Psoas muscle (tissue), 8 donors: ENCODE results near the gene ADORA2B. TPM values are rescaled to one million over a fixed set of nuclear protein-coding genes. Genes with fewer than 3 reads are reported as not detected.

Experiments used
- ATAC-seq, 4 donors: fragments of 200-7000 bp; cut with Tn5 transposase; one replicate each; pipeline ENCODE4 v1.9.1; 2020; ENCODE audit warnings: moderate library complexity in 3 of 4, mild to moderate bottlenecking in 2 of 4
- DNase-seq, 2 donors: peaks; one replicate each; pipeline ENCODE4 v3.0.0-alpha.2; 2020
- H3K27ac ChIP-seq: fragments of 200-600 bp; one replicate; pipeline ENCODE4 v1.8.0; 2022
- H3K27me3 ChIP-seq, 3 donors: fragments of 200-600 bp in 1 of 3; one replicate each; pipeline versions ENCODE4 v1.6.1 to v1.8.0; 2013 to 2022; ENCODE audit warnings: low read length in 2 of 3, mild to moderate bottlenecking in 2 of 3, moderate library complexity in 1 of 3; ENCODE audit not compliant: insufficient read depth in 3 of 3
- H3K36me3 ChIP-seq, 2 donors: fragments of 200-600 bp in 1 of 2; one replicate each; pipeline versions ENCODE4 v1.6.1 to v1.8.0; 2013 to 2022; ENCODE audit warnings: low read depth in 1 of 2, mild to moderate bottlenecking in 1 of 2, moderate library complexity in 1 of 2; ENCODE audit not compliant: insufficient read depth in 1 of 2
- H3K4me1 ChIP-seq: fragments of 200-600 bp; one replicate; pipeline ENCODE4 v1.8.0; 2022
- H3K4me3 ChIP-seq: fragments of 200-600 bp; one replicate; pipeline ENCODE4 v1.8.0; 2022; ENCODE audit warnings: mild to moderate bottlenecking
- H3K9me3 ChIP-seq: fragments of 200-600 bp; one replicate; pipeline ENCODE4 v1.8.0; 2022
- CTCF ChIP-seq: fragments of 200-600 bp; IDR thresholded peaks from one replicate; pipeline ENCODE4 v1.8.0; 2022; ENCODE audit warnings: antibody characterized with exemption
- WGBS, 3 donors: extraction: QIAGEN DNeasy Blood & Tissue Kit; methylation state at CpG; one replicate each; pipeline versions ENCODE4 v1.1.6 to v1.1.7; 2013; 5-methylcytosine and 5-hydroxymethylcytosine counted together
- intact Hi-C, 2 donors: fragments of 100-400 bp; cut with DNase I; formaldehyde crosslinking; loops; one replicate each; pipeline versions ENCODE4 v1.11.0 to v1.14.2; 2022
- polyA plus RNA-seq, 3 donors: library from polyadenylated mRNA; stranded (reverse); fragments of 200-250 nt; gene quantifications; one replicate each; pipeline ENCODE4 v1.2.3, GENCODE V29; 2013
- total RNA-seq, 4 donors: library from RNA; stranded (reverse); fragmentation: NEBNext Ultra II Directional in 2 of 4; extraction: Animal tissue kit (Norgen Biotek cat#: 25700) in 2 of 4; gene quantifications; one replicate each; pipeline versions ENCODE4 v1.2.1 to v1.2.4, GENCODE V29; 2021 to 2023
- donor health status: healthy with polysubstance abuse.
- donor health status: DM: no; HTN: no; CAD: no; lungs with moderate emphysema.
- donor health status: Bipolar disorder and iron deficiency.
- donor health status: healthy.
- donor health status: DM: yes; HTN: yes; CAD: no.
- donor health status: DM: no; HTN: no; CAD: no.
- donor health status: DM: no; HTN: no; CAD: no.
- donor health status: DM: yes; HTN: yes; CAD: no.

ADORA2B gene
- total and polyA plus RNA-seq, 7 donors = 0.07 to 0.36 (median 0.20) TPM

GRCh38 chr17:15971882-15972281 is 27.0 kb downstream of the ADORA2B start:
- Histone ChIP-seq H3K27ac (no peak overlapping the region), H3K4me1 (no peaks in the 10 kb centered on the region), H3K27me3 (no peaks in the 10 kb centered on the region), H3K36me3 (peaks cover 5 to 26% of the 10 kb centered on the region in 2 donors), H3K4me3 (no peak overlapping the region), H3K9me3 (no peaks in the 10 kb centered on the region)
- ATAC-seq (no peak), DNase-seq (no peak)
- no peak for TF ChIP-seq CTCF
- intact Hi-C loops = no loop called here
- 92 to 96% (median 93%) methylated on average over 5 of the region's 5 CpGs for WGBS, 3 donors

- intact Hi-C loops = no loop called here
- no peaks in the 10 kb centered on the region for H3K4me1 ChIP-seq
- no peak for TF ChIP-seq CTCF
- 87 to 99% (median 93%) methylated on average over 4 of the region's 4 CpGs for WGBS, 3 donors
- H3K27ac ChIP-seq = no peak overlapping the region
- H3K36me3 ChIP-seq = peaks cover 9 to 32% of the 10 kb centered on the region in 2 donors
- H3K27me3 ChIP-seq = no peaks in the 10 kb centered on the region
- ATAC-seq (no peak), DNase-seq (no peak)
- no peaks in the 10 kb centered on the region for H3K9me3 ChIP-seq
- H3K4me3 ChIP-seq = no peak overlapping the region
These were observed 27.6 kb downstream of the ADORA2B start for GRCh38 chr17:15972497-15972951.

DNA sequence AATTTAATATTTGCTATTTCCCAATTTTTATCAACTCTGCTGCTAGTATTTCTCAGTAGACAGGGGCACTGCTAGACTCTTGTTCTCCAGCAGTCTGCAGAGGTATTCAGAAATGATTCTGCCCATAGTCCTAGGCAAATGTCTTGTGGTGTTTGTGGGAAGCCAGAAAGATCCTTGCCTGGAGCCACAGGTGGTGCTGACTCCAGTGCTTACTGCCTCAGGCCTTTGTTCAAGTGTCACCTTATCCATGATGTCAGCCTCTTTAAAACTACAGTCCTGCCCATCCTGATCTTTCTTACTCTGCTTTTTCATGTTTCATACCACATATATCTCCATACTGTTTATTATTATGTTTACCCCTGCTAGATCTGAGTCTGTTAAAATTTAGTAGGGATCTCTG is 28.1 kb downstream of the ADORA2B start:
- intact Hi-C loops = no loop called here
- H3K27ac ChIP-seq = no peak overlapping the region
- no peaks in the 10 kb centered on the region for H3K4me1 ChIP-seq
- no peak overlapping the region for H3K4me3 ChIP-seq
- no peak for ATAC-seq
- no peak for DNase-seq
- no peaks in the 10 kb centered on the region for H3K9me3 ChIP-seq
- no peak for TF ChIP-seq CTCF
- peaks cover 9 to 37% of the 10 kb centered on the region in 2 donors for H3K36me3 ChIP-seq
- H3K27me3 ChIP-seq = no peaks in the 10 kb centered on the region

DNA sequence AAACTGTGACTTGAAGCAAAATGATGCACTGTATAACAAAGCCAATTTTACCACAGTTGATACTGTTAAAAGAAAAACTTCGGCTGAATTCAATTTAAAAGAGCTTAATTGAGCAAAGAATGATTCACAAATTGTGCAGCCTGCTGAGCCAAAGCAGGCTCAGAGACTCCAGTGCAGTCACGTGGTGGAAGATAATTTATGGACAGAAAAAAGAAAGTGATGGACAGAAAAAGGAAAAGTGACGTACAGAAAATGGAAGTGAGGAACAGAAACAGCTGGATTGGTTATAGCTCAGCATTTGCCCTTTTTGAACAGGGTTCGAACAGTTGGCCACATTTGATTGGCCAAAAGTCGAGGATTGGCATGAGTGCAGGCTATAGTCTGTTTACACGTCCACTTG is 28.9 kb downstream of the ADORA2B start:
- no peak for ATAC-seq
- DNase-seq = no peak
- no peaks in the 10 kb centered on the region for H3K9me3 ChIP-seq
- 77 to 85% (median 82%) methylated on average over 6 of the region's 6 CpGs for WGBS, 3 donors
- no peak overlapping the region for H3K27ac ChIP-seq
- intact Hi-C loops = no loop called here
- no peak for TF ChIP-seq CTCF
- no peaks in the 10 kb centered on the region for H3K27me3 ChIP-seq
- no peak overlapping the region for H3K4me3 ChIP-seq
- H3K36me3 ChIP-seq = peaks cover 9 to 44% of the 10 kb centered on the region in 2 donors
- H3K4me1 ChIP-seq = no peaks in the 10 kb centered on the region

- H3K4me1 ChIP-seq = no peaks in the 10 kb centered on the region
- DNase-seq (no peak), ATAC-seq (no peak)
- no peak overlapping the region for H3K4me3 ChIP-seq
- 93 to 96% (median 95%) methylated on average over 2 of the region's 2 CpGs for WGBS, 3 donors
- no peaks in the 10 kb centered on the region for H3K27me3 ChIP-seq
- no peak overlapping the region for H3K27ac ChIP-seq
- no peaks in the 10 kb centered on the region for H3K9me3 ChIP-seq
- TF ChIP-seq CTCF = no peak
- intact Hi-C loops = no loop called here
- peaks cover 23 to 74% of the 10 kb centered on the region in 2 donors for H3K36me3 ChIP-seq
These were observed 33.0 kb downstream of the ADORA2B start for GRCh38 chr17:15977894-15978293.
